Measurements from ENCODE around the gene MYO3B. TPM values are rescaled to one million over a fixed set of nuclear protein-coding genes. Genes with fewer than 3 reads are reported as not detected.
A peak's percentile ranks its signal among the peaks of the same experiment; 100 is the strongest.

MYO3B gene
- total and polyA plus RNA-seq, 2 of the 8 experiments (the other 6 are each of a cell fraction or from before 2014, with no cell fraction given), result 0.17 to 0.19 TPM

GRCh38 chr2:170502361-170503130 is 324.6 kb downstream of the MYO3B start:
- H3K27me3 ChIP-seq (replicated peaks in 1 of 4; ENCODE audit: control insufficient read depth in 3 of 4, extremely low read depth in 1 of 4, insufficient read depth in 3 of 4, low read length in 3 of 4), result peaks cover 0 to 9% (median 2%) of the 10 kb centered on the region in 4 experiments; a peak in 3 of 7 replicates
- DNase-seq (ENCODE audit: low read depth in 1 of 2, low spot score in 2 of 2) (peak in 1 of 2 experiments; percentile 27), FAIRE-seq (peak; percentile 84)
- H2BK120ac ChIP-seq (replicated peaks; ENCODE audit: low read depth, low read length), result peak overlapping the region; percentile 78
- no peak overlapping the region for H2AFZ ChIP-seq (ENCODE audit: low read length)
- H3K4ac ChIP-seq (replicated peaks; ENCODE audit: insufficient read length, low read depth, low read length), result peak overlapping the region; percentile 82
- H3K56ac ChIP-seq (replicated peaks; ENCODE audit: insufficient read length, low read depth, low read length), result no peak overlapping the region
- H3K79me2 ChIP-seq (ENCODE audit: control insufficient read depth in 1 of 2, insufficient read depth in 2 of 2, low read length in 2 of 2), result no peaks in the 10 kb centered on the region
- H3K27ac ChIP-seq (ENCODE audit: low read depth, low read length), result no peak overlapping the region
- peak overlapping the region; percentile 78 for H4K91ac ChIP-seq (replicated peaks; ENCODE audit: insufficient read length, low read length)
- no peaks in the 10 kb centered on the region for H3K79me1 ChIP-seq (ENCODE audit: low read depth, low read length)
- H4K20me1 ChIP-seq (replicated peaks in 1 of 2; ENCODE audit: control insufficient read depth in 1 of 2, insufficient read depth in 2 of 2, low read length in 2 of 2), result no peaks in the 10 kb centered on the region
- no peak overlapping the region for H4K8ac ChIP-seq (ENCODE audit: extremely low read depth, insufficient read depth, low read length)
- H3K18ac ChIP-seq (ENCODE audit: extremely low read depth, low read length), result peak overlapping the region; percentile 36
- H3K23me2 ChIP-seq (ENCODE audit: low read depth, low read length), result no peaks in the 10 kb centered on the region
- ChIA-PET CTCF (ENCODE audit: partially characterized antibody) (no interaction called here), POLR2A (ENCODE audit: partially characterized antibody) (interaction anchor here (1.2 kb wide), 1 partner anchor 9 kb away, joined by 3 read pairs; no protein-coding TSS in a partner anchor)
- 0 out of 2 replicates have a peak overlapping the region, but pooled peaks have one; percentile 85 for H2BK12ac ChIP-seq (ENCODE audit: low read depth, low read length)
- peak overlapping the region in 1 of 4 experiments; percentile 30; a peak in 1 of 8 replicates for H3K4me3 ChIP-seq (ENCODE audit: extremely low read depth in 1 of 4, insufficient read depth in 2 of 4, low read depth in 3 of 4, low read length in 4 of 4)
- H3K4me1 ChIP-seq (replicated peaks in 1 of 4; ENCODE audit: control insufficient read depth in 3 of 4, insufficient read depth in 4 of 4, low read length in 3 of 4), result peaks cover 9 to 33% (median 31%) of the 10 kb centered on the region in 4 experiments; a peak in 6 of 7 replicates
- WGBS, 2 experiments (ENCODE audit: extremely low coverage in 1 of 2, insufficient coverage in 1 of 2, insufficient read length in 1 of 2, insufficient replicate concordance in 2 of 2, low coverage in 1 of 2, low lambda C conversion rate in 2 of 2, missing lambda C conversion rate in 1 of 2), result 24% methylated on average over 8 of the region's 8 CpGs; no CpG with 5 or more reads in 1 of the 2 experiments
- no peak overlapping the region for H3K14ac ChIP-seq (ENCODE audit: insufficient read length)
- no peaks in the 10 kb centered on the region for H3K9me3 ChIP-seq (ENCODE audit: insufficient read depth in 2 of 2, low read depth in 1 of 2, low read length in 1 of 2)
- H3K4me2 ChIP-seq (ENCODE audit: insufficient read depth in 1 of 2, low read depth in 2 of 2, low read length in 2 of 2), result peak overlapping the region; percentile 26 to 57
- H2BK5ac ChIP-seq (ENCODE audit: low read depth, low read length), result peak overlapping the region; percentile 91; the same call in 1 of the 2 replicates
- no peak overlapping the region for H4K5ac ChIP-seq (ENCODE audit: insufficient read length, low read depth, low read length)
- no peak overlapping the region for H2BK15ac ChIP-seq (ENCODE audit: low read length)
- H2AK5ac ChIP-seq (ENCODE audit: low read depth, low read length), result no peak overlapping the region; the same call in 1 of the 2 replicates
- H3K9ac ChIP-seq (replicated peaks in 1 of 4; ENCODE audit: extremely low read depth in 1 of 4, low read depth in 3 of 4, low read length in 3 of 4), result no peak overlapping the region
- H2BK20ac ChIP-seq (ENCODE audit: low read length), result peak overlapping the region; percentile 57; the same call in 1 of the 2 replicates
- H3K23ac ChIP-seq (ENCODE audit: insufficient read length), result no peak overlapping the region
- H3K36me3 ChIP-seq (ENCODE audit: control insufficient read depth in 2 of 4, insufficient read depth in 4 of 4, low read length in 3 of 4), result no peaks in the 10 kb centered on the region
- TF ChIP-seq, protein P1, sequence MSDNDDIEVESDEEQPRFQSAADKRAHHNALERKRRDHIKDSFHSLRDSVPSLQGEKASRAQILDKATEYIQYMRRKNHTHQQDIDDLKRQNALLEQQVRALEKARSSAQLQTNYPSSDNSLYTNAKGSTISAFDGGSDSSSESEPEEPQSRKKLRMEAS (IDR thresholded peaks at IDR 0.05), result peak; percentile 63
- TF ChIP-seq POU5F1 (IDR thresholded peaks at IDR 0.05; ENCODE audit: low read depth, low read length), result no peak
- TF ChIP-seq SP4 (IDR thresholded peaks at IDR 0.05; ENCODE audit: low read length), result no peak
- no peak for TF ChIP-seq RBBP5 (IDR thresholded peaks at IDR 0.05; ENCODE audit: borderline replicate concordance, low read depth, low read length)
- TF ChIP-seq, protein P2, sequence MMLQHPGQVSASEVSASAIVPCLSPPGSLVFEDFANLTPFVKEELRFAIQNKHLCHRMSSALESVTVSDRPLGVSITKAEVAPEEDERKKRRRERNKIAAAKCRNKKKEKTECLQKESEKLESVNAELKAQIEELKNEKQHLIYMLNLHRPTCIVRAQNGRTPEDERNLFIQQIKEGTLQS (IDR thresholded peaks at IDR 0.05; ENCODE audit: insufficient read depth, low read depth, low read length), result no peak
- TF ChIP-seq E2F6 (IDR thresholded peaks at IDR 0.05), result peak; percentile 54; the same call in 1 of the 2 replicates
- TF ChIP-seq NANOG (IDR thresholded peaks at IDR 0.05; ENCODE audit: insufficient read depth, low read depth, low read length, poor library complexity, severe bottlenecking), result no peak
